Parathyroid adenoma (tissue), 2 donors: ENCODE measurements around the gene RUFY3.

Experiments
- H2AFZ ChIP-seq: fragments of 300-600 bp; sonication (generic); one replicate; pipeline ENCODE4 v1.7.0; 2017; ENCODE audit warnings: antibody characterized with exemption, mild to moderate bottlenecking
- H3K27ac ChIP-seq: fragments of 300-600 bp; sonication (generic); one replicate; pipeline ENCODE4 v1.7.0; 2017
- H3K27me3 ChIP-seq: fragments of 300-600 bp; sonication (generic); one replicate; pipeline ENCODE4 v1.7.0; 2017; ENCODE audit warnings: low read length; ENCODE audit not compliant: control insufficient read depth, insufficient read depth
- H3K36me3 ChIP-seq: fragments of 300-600 bp; sonication (generic); one replicate; pipeline ENCODE4 v1.7.0; 2017; ENCODE audit warnings: low read length; ENCODE audit not compliant: control insufficient read depth, insufficient read depth
- H3K4me1 ChIP-seq: fragments of 300-600 bp; sonication (generic); one replicate; pipeline ENCODE4 v1.7.0; 2017; ENCODE audit warnings: control low read depth
- H3K4me2 ChIP-seq: fragments of 300-600 bp; sonication (generic); one replicate; pipeline ENCODE4 v1.7.0; 2017; ENCODE audit warnings: low read length
- H3K4me3 ChIP-seq: fragments of 300-600 bp; sonication (generic); one replicate; pipeline ENCODE4 v1.7.0; 2017; ENCODE audit warnings: low read depth, low read length
- H3K79me2 ChIP-seq: fragments of 300-600 bp; sonication (generic); one replicate; pipeline ENCODE4 v1.7.0; 2017; ENCODE audit warnings: control low read depth
- H3K9ac ChIP-seq: fragments of 300-600 bp; sonication (generic); one replicate; pipeline ENCODE4 v1.7.0; 2017; ENCODE audit warnings: mild to moderate bottlenecking
- H3K9me3 ChIP-seq: fragments of 300-600 bp; sonication (generic); one replicate; pipeline ENCODE4 v1.7.0; 2017; ENCODE audit warnings: low read length; ENCODE audit not compliant: control insufficient read depth
- CTCF ChIP-seq: fragments of 300-600 bp; sonication (generic); IDR thresholded peaks from one replicate; pipeline ENCODE4 v1.7.0; 2017; ENCODE audit warnings: antibody characterized with exemption, mild to moderate bottlenecking
- donor health status: primary hyperparathyroidism.

The RUFY3 gene

DNA sequence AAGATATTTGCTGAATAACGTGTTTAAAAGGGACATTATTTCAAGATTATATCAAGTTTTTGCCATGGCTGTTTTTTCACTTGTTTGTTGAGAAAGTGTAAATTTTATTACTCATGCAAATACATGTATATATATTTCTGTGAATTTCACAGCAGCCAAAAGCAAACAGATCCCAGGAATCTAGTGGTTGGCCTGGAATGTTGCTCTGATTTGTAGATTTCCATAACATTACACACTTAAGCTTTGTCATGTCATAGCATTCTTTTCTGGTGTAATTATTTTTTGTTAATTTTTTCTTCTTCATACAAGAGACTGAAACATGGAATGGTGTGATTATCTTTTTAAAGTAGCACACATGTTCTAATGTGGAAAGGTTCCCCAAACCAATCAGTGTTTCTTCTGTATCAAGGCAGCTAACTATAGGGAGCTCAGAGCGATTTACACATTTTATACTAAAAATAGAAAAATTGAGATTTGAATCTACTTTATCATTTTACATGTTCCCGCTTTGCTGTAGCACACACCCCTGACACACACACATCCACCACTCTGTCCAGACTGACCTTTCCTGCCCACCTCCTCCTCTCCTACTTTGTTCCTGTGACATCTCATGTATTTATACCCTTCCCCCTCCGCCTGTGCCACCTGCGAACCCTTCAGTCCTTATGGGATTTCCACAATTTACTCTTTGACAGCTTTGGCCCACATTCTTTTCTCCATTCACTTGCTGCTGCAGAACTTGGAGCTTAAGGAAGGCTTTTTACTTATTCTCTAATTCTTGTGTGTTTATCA is 20.3 kb downstream of the RUFY3 start:
- Histone ChIP-seq H3K36me3 (no peaks in the 10 kb centered on the region), H3K79me2 (peaks cover 5% of the 10 kb centered on the region), H3K4me1 (no peaks in the 10 kb centered on the region), H3K27me3 (no peaks in the 10 kb centered on the region), H3K9ac (no peak overlapping the region), H3K4me3 (no peak overlapping the region), H2AFZ (no peak overlapping the region), H3K4me2 (no peak overlapping the region), H3K27ac (no peak overlapping the region), H3K9me3 (no peaks in the 10 kb centered on the region)
- no peak for TF ChIP-seq CTCF

DNA sequence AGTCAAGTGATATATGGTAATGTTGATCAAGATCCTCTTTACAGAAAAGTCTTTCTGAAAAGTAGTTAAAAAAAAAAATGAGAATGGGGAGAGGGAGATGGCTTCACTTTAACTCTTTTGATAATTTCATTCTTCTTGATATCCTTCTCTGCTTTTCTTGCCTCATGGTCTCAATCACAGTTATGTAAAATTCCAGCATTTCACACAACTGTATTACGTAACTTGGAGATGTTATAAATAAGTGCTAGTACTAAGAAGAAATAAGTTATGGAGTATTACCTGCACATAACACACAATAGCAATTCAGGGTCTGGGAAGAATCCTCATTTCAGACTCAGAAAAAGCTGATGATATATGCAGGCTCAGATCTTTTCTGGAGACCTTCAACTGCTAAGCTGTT is 22.0 kb downstream of the RUFY3 start:
- Histone ChIP-seq H3K9me3 (no peaks in the 10 kb centered on the region), H2AFZ (no peak overlapping the region)
- no peak for TF ChIP-seq CTCF

GRCh38 chr4:70746179-70746839 is 24.5 kb downstream of the RUFY3 start:
- H3K9ac ChIP-seq = no peak overlapping the region
- TF ChIP-seq CTCF = no peak
- no peak overlapping the region for H3K27ac ChIP-seq

More for the DNA sequence above, 22.0 kb downstream of the RUFY3 start:
- Histone ChIP-seq H3K4me2 (no peak overlapping the region), H3K4me3 (no peak overlapping the region), H3K79me2 (peaks cover 3% of the 10 kb centered on the region), H3K36me3 (no peaks in the 10 kb centered on the region), H3K9ac (no peak overlapping the region), H3K27me3 (no peaks in the 10 kb centered on the region), H3K27ac (no peak overlapping the region), H3K4me1 (no peaks in the 10 kb centered on the region)

DNA sequence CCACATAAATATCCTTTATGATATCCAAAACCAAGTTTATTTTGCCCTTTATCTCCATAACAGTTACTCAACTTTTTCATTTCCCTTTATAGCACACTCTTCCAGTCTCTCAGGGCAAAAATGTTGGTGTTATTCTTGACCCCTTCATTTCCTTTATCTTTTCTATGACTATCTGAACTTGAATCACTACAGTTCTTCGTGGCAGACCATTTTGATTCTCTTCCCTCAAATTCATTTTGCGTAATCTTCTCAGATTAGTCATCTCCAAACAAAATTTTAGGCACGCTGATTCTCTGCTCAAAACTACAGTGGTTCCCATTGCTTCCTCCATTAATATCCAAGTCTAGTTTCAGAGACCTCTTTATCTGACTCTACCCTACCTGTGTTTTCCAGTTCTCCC is 26.1 kb downstream of the RUFY3 start:
- H3K9me3 ChIP-seq = no peaks in the 10 kb centered on the region
- no peak overlapping the region for H3K4me3 ChIP-seq
- H3K4me2 ChIP-seq = no peak overlapping the region
- H3K4me1 ChIP-seq = no peaks in the 10 kb centered on the region
- no peak overlapping the region for H3K27ac ChIP-seq
- no peak overlapping the region for H2AFZ ChIP-seq
- H3K36me3 ChIP-seq = no peaks in the 10 kb centered on the region
- peaks cover 7% of the 10 kb centered on the region for H3K79me2 ChIP-seq
- no peak for TF ChIP-seq CTCF
- H3K9ac ChIP-seq = no peak overlapping the region
- no peaks in the 10 kb centered on the region for H3K27me3 ChIP-seq

More at GRCh38 chr4:70746179-70746839, 24.5 kb downstream of the RUFY3 start:
- Histone ChIP-seq H3K27me3 (no peaks in the 10 kb centered on the region), H3K4me2 (no peak overlapping the region), H3K4me1 (no peaks in the 10 kb centered on the region), H3K9me3 (no peaks in the 10 kb centered on the region), H3K79me2 (peaks cover 7% of the 10 kb centered on the region), H2AFZ (no peak overlapping the region), H3K4me3 (no peak overlapping the region), H3K36me3 (no peaks in the 10 kb centered on the region)
